Tibial nerve (tissue), 4 donors: ENCODE results near the gene ALOX15B. TPM values are rescaled to one million over a fixed set of nuclear protein-coding genes. Genes with fewer than 3 reads are reported as not detected.
A peak's percentile ranks its signal among the peaks of the same experiment; 100 is the strongest.

Source experiments
- DNase-seq, 2 donors: peaks; one replicate each; pipeline ENCODE4 v3.0.0-alpha.2; 2019; ENCODE audit warnings: low spot score in 2 of 2
- H3K27ac ChIP-seq, 4 donors: fragments of 200-600 bp; sonication (generic) in 3 of 4; one replicate each; pipeline ENCODE4 v1.5.1; 2017 to 2019; ENCODE audit warnings: mild to moderate bottlenecking in 1 of 4
- H3K27me3 ChIP-seq, 2 donors: fragments of 200-600 bp; sonication (generic) in 1 of 2; one replicate each; pipeline versions ENCODE4 v1.5.1 to v1.6.0; 2017 to 2019
- H3K36me3 ChIP-seq, 3 donors: fragments of 200-600 bp; sonication (generic); one replicate each; pipeline ENCODE4 v1.5.1; 2018 to 2019
- H3K4me1 ChIP-seq, 4 donors: fragments of 200-600 bp; sonication (generic) in 3 of 4; one replicate each; pipeline ENCODE4 v1.5.1; 2017 to 2019
- H3K4me3 ChIP-seq, 4 donors: fragments of 200-600 bp; sonication (generic) in 3 of 4; one replicate each; pipeline ENCODE4 v1.5.1; 2017 to 2019; ENCODE audit warnings: mild to moderate bottlenecking in 1 of 4, moderate library complexity in 1 of 4
- H3K9me3 ChIP-seq, 4 donors: fragments of 200-600 bp; sonication (generic) in 3 of 4; one replicate each; pipeline ENCODE4 v1.5.1; 2017 to 2019
- EP300 ChIP-seq, 2 donors: sonication (generic); formaldehyde crosslinking; IDR thresholded peaks; one replicate each; pipeline ENCODE4 v1.6.1; 2017; ENCODE audit warnings: antibody characterized with exemption in 2 of 2, mild to moderate bottlenecking in 1 of 2
- POLR2A ChIP-seq, 2 donors: fragments of 450-650 bp; IDR thresholded peaks; one replicate each; pipeline ENCODE4 v1.6.1; 2017; ENCODE audit warnings: antibody characterized with exemption in 2 of 2, mild to moderate bottlenecking in 2 of 2, moderate library complexity in 2 of 2
- WGBS, 2 donors: methylation state at CpG; one replicate each; pipeline ENCODE4 v1.1.5; 2018; 5-methylcytosine and 5-hydroxymethylcytosine counted together
- total RNA-seq, 4 donors: library from RNA; depleted of rRNA; stranded (reverse); fragments of >200 nt; gene quantifications; one replicate each; pipeline ENCODE4 v1.1.0, GENCODE V29; 2016
- TF ChIP-seq, protein P1 (sequence below), 5 experiments: fragments of 200-600 bp in 3 of 5; fragments of 450-650 bp in 2 of 5; sonication (generic) in 3 of 5; IDR thresholded peaks; one replicate each; pipeline ENCODE4 v1.5.1; 2016 to 2019; ENCODE audit warnings: antibody characterized with exemption in 5 of 5, mild to moderate bottlenecking in 3 of 5, moderate library complexity in 2 of 5

The ALOX15B gene
- total RNA-seq, 4 donors from 2014 or later = 3.8 to 22.8 (median 9.3) TPM

- DNase-seq = no peak
- no peak overlapping the region for H3K27ac ChIP-seq
Measured at GRCh38 chr17:8067806-8068205, 28.9 kb downstream of the ALOX15B start.

GRCh38 chr17:8068736-8069586 lies 30.1 kb downstream of the ALOX15B start:
- peak in 1 of 2 donors; percentile 33 for TF ChIP-seq EP300 (IDR thresholded peaks at IDR 0.05)
- TF ChIP-seq, protein P1, sequence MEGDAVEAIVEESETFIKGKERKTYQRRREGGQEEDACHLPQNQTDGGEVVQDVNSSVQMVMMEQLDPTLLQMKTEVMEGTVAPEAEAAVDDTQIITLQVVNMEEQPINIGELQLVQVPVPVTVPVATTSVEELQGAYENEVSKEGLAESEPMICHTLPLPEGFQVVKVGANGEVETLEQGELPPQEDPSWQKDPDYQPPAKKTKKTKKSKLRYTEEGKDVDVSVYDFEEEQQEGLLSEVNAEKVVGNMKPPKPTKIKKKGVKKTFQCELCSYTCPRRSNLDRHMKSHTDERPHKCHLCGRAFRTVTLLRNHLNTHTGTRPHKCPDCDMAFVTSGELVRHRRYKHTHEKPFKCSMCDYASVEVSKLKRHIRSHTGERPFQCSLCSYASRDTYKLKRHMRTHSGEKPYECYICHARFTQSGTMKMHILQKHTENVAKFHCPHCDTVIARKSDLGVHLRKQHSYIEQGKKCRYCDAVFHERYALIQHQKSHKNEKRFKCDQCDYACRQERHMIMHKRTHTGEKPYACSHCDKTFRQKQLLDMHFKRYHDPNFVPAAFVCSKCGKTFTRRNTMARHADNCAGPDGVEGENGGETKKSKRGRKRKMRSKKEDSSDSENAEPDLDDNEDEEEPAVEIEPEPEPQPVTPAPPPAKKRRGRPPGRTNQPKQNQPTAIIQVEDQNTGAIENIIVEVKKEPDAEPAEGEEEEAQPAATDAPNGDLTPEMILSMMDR (IDR thresholded peaks at IDR 0.05) = no peak
- peaks cover 0 to 22% (median 13%) of the 10 kb centered on the region in 4 donors for H3K4me1 ChIP-seq
- peak overlapping the region in 1 of 4 donors; percentile 7 for H3K27ac ChIP-seq
- H3K4me3 ChIP-seq = no peak overlapping the region
- no peaks in the 10 kb centered on the region for H3K9me3 ChIP-seq
- no peaks in the 10 kb centered on the region for H3K36me3 ChIP-seq
- WGBS, 2 donors = 66% methylated on average over 9 of the region's 9 CpGs
- DNase-seq = peak in 1 of 2 donors; percentile 8
- peaks cover 0 to 47% of the 10 kb centered on the region in 2 donors for H3K27me3 ChIP-seq

More at GRCh38 chr17:8067806-8068205, 28.9 kb downstream of the ALOX15B start:
- no peak for TF ChIP-seq EP300 (IDR thresholded peaks at IDR 0.05)
- TF ChIP-seq, protein P1 (IDR thresholded peaks at IDR 0.05) = no peak
- no peak for TF ChIP-seq POLR2A (IDR thresholded peaks at IDR 0.05)
- Histone ChIP-seq H3K27me3 (peaks cover 0 to 47% of the 10 kb centered on the region in 2 donors), H3K36me3 (no peaks in the 10 kb centered on the region), H3K4me3 (no peak overlapping the region), H3K4me1 (peaks cover 0 to 14% (median 4%) of the 10 kb centered on the region in 4 donors), H3K9me3 (no peaks in the 10 kb centered on the region)
- 50 to 63% methylated on average over 4 of the region's 4 CpGs for WGBS, 2 donors

DNA sequence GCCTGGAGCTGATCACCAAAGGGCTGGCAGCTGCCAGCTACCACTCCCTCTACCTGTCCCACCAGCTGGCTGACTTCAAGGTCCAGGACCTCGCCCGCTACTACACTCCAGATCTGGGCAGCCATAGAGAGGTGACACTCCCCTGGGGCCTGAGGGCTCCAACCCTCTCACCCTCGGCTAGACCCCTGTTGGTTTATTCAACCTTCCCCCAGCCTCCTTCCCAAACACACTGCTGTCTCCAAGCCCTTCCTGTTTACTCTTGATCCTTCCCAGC lies 30.7 kb downstream of the ALOX15B start:
- H3K4me1 ChIP-seq = peaks cover 0 to 27% (median 13%) of the 10 kb centered on the region in 4 donors
- H3K4me3 ChIP-seq = no peak overlapping the region
- WGBS, 2 donors = 83 to 84% methylated on average over 3 of the region's 3 CpGs
- peak overlapping the region in 1 of 4 donors; percentile 7 for H3K27ac ChIP-seq
- DNase-seq = no peak
- no peaks in the 10 kb centered on the region for H3K36me3 ChIP-seq
- peaks cover 0 to 47% of the 10 kb centered on the region in 2 donors for H3K27me3 ChIP-seq
- no peaks in the 10 kb centered on the region for H3K9me3 ChIP-seq
- TF ChIP-seq, protein P1 (IDR thresholded peaks at IDR 0.05) = no peak
- no peak for TF ChIP-seq EP300 (IDR thresholded peaks at IDR 0.05)
- TF ChIP-seq POLR2A (IDR thresholded peaks at IDR 0.05) = no peak

GRCh38 chr17:8071496-8071895 lies 32.6 kb downstream of the ALOX15B start:
- no peaks in the 10 kb centered on the region for H3K9me3 ChIP-seq
- H3K4me1 ChIP-seq = peaks cover 0 to 27% (median 13%) of the 10 kb centered on the region in 4 donors
- TF ChIP-seq POLR2A (IDR thresholded peaks at IDR 0.05) (no peak), EP300 (IDR thresholded peaks at IDR 0.05) (no peak)
- TF ChIP-seq, protein P1 (IDR thresholded peaks at IDR 0.05) = no peak
- H3K36me3 ChIP-seq = no peaks in the 10 kb centered on the region
- H3K27ac ChIP-seq = no peak overlapping the region
- H3K4me3 ChIP-seq = no peak overlapping the region
- H3K27me3 ChIP-seq = peaks cover 0 to 56% of the 10 kb centered on the region in 2 donors
- no peak for DNase-seq
- 83 to 96% methylated on average over 9 to 12 of the region's 12 CpGs for WGBS, 2 donors

- TF ChIP-seq, protein P1 (IDR thresholded peaks at IDR 0.05) = no peak
- no peak for TF ChIP-seq EP300 (IDR thresholded peaks at IDR 0.05)
- TF ChIP-seq POLR2A (IDR thresholded peaks at IDR 0.05) = no peak
- peaks cover 0 to 27% (median 13%) of the 10 kb centered on the region in 4 donors for H3K4me1 ChIP-seq
- H3K27me3 ChIP-seq = peaks cover 0 to 64% of the 10 kb centered on the region in 2 donors
- H3K9me3 ChIP-seq = no peaks in the 10 kb centered on the region
- H3K27ac ChIP-seq = no peak overlapping the region
- no peak for DNase-seq
- WGBS, 2 donors = 11 to 15% methylated on average over 17 to 28 of the region's 28 CpGs
- H3K4me3 ChIP-seq = no peak overlapping the region
- no peaks in the 10 kb centered on the region for H3K36me3 ChIP-seq
Measured at GRCh38 chr17:8072341-8072728, 33.5 kb downstream of the ALOX15B start.
